Measurements from ENCODE around the gene TACO1. TPM values are rescaled to one million over a fixed set of nuclear protein-coding genes. Genes with fewer than 3 reads are reported as not detected.

Gene TACO1
- total and polyA plus RNA-seq, 10 of the 15 experiments (the other 5 are each of a cell fraction or from before 2014, with no cell fraction given) = 8.5 to 38.6 (median 27.0) TPM

DNA sequence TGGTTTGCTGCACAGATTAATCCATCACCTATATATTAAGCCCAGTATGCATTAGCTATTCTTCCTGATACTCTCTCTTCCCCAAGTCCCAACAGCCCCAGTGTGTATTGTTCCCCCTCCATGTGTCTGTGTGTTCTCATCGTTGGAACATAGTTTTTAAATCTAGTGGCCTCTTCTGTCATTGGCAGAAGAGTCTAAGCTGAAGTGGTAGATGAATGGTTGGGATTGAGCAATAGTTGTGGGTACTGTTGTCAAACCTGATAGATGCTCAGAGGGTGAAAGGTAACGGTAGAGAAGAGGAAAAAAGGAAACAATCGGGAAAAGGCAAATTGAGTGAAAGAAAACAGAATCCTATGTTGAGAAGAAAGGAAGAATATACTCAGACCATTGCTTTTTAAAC lies 51.4 kb downstream of the TACO1 start:
- no peak overlapping the region for H2AFZ ChIP-seq (ENCODE audit: control insufficient read depth, low read depth, low read length)
- in situ Hi-C loops (cut with MboI) = no loop called here
- H3K9ac ChIP-seq (ENCODE audit: control insufficient read depth, insufficient read depth, low read length) = no peak overlapping the region
- H4K20me1 ChIP-seq (ENCODE audit: control insufficient read depth, insufficient read depth) = no peaks in the 10 kb centered on the region
- ChIA-PET RAD21 (ENCODE audit: unreplicated experiment) (no interaction called here), CTCF (interaction anchor here (1.6 kb wide), 2 partner anchors 9 to 19 kb away, joined by 4 to 6 read pairs; no protein-coding TSS in a partner anchor), POLR2A (no interaction called here), SMC1A (ENCODE audit: uncharacterized antibody, unreplicated experiment) (no interaction called here)
- H3K36me3 ChIP-seq (ENCODE audit: control insufficient read depth in 2 of 2, insufficient read depth in 2 of 2, low read length in 1 of 2) = peaks cover 2 to 8% of the 10 kb centered on the region in 2 experiments; a peak in 3 of 4 replicates
- no TSS peak for BruUV-seq (replicated peaks)
- no peaks in the 10 kb centered on the region for H3K9me3 ChIP-seq (replicated peaks; ENCODE audit: control insufficient read depth, insufficient read depth, low read length)
- DNase-seq (ENCODE audit: low read depth, low spot score) (no peak), ATAC-seq (no peak), FAIRE-seq (no peak)
- no peak overlapping the region for H3K4me2 ChIP-seq (ENCODE audit: control insufficient read depth, insufficient read depth)
- TF ChIP-seq NBN (IDR thresholded peaks at IDR 0.05) (no peak), TCF7 (IDR thresholded peaks at IDR 0.05; ENCODE audit: borderline replicate concordance) (no peak)
- WGBS (ENCODE audit: insufficient coverage, insufficient replicate concordance, low lambda C conversion rate, missing lambda C conversion rate) = 54% methylated on average over 3 of the region's 3 CpGs
- H3K4me3 ChIP-seq = no peak overlapping the region
- no peaks in the 10 kb centered on the region for H3K27me3 ChIP-seq (replicated peaks in 1 of 2; ENCODE audit: control insufficient read depth in 2 of 2, insufficient read depth in 2 of 2, low read length in 1 of 2)
- no peaks in the 10 kb centered on the region for H3K79me2 ChIP-seq (ENCODE audit: control insufficient read depth, insufficient read depth, low read length)
- H3K4me1 ChIP-seq (ENCODE audit: control insufficient read depth, insufficient read depth, low read length) = peaks cover 4% of the 10 kb centered on the region
- H3K27ac ChIP-seq (ENCODE audit: control insufficient read depth, insufficient read depth) = no peak overlapping the region
- intact Hi-C loops (cut with micrococcal nuclease; ENCODE audit: unreplicated experiment) = no loop called here

DNA sequence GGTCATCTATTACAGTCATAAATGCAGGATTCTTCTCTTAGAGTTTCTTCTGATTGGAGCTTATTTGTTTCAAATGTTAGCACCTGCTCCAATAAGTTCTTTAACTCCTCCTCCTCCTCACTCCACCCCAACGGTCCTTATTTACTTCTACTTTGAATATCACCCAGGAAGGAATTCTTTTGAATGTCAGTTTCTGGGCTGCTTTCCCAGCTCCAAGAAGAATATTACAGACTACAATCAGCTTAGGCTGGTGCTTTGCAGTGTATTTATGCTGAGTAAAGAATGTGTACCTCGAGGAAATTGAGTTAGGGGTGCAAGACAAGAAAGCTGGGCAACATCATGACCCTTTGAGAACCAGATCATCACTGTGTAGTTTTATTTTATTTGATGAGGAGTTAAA lies 52.4 kb downstream of the TACO1 start:
- CTCF ChIA-PET = interaction anchor here (1.2 to 1.6 kb wide), 2 partner anchors 10 to 41 kb away, joined by 4 read pairs; no protein-coding TSS in a partner anchor
- TF ChIP-seq NFXL1 (IDR thresholded peaks at IDR 0.05; ENCODE audit: borderline replicate concordance) (no peak), RAD21 (IDR thresholded peaks at IDR 0.05; ENCODE audit: insufficient read depth, low read depth, low read length) (no peak), CTCF (IDR thresholded peaks at IDR 0.05 in 2 of 3, conservative IDR thresholded peaks at IDR 0.05 in 1 of 3; ENCODE audit: control insufficient read depth in 2 of 3, extremely low read depth in 1 of 3, insufficient read depth in 1 of 3, low read depth in 3 of 3, low read length in 3 of 3) (no peak), HDGF (IDR thresholded peaks at IDR 0.05) (no peak), PML (IDR thresholded peaks at IDR 0.05; ENCODE audit: low read length) (no peak), ATF7 (IDR thresholded peaks at IDR 0.05; ENCODE audit: low read depth) (no peak), HSF1 (IDR thresholded peaks at IDR 0.05; ENCODE audit: low read depth, low read length) (no peak), ASH2L (IDR thresholded peaks at IDR 0.05; ENCODE audit: borderline replicate concordance, low read depth) (no peak), SUPT20H (IDR thresholded peaks at IDR 0.05; ENCODE audit: borderline replicate concordance, control insufficient read depth, low read depth, low read length) (no peak), SPI1 (IDR thresholded peaks at IDR 0.05; ENCODE audit: borderline replicate concordance, insufficient read depth, low read depth, low read length) (no peak), NR2C1 (IDR thresholded peaks at IDR 0.05) (no peak)
- TF ChIP-seq, protein P1, sequence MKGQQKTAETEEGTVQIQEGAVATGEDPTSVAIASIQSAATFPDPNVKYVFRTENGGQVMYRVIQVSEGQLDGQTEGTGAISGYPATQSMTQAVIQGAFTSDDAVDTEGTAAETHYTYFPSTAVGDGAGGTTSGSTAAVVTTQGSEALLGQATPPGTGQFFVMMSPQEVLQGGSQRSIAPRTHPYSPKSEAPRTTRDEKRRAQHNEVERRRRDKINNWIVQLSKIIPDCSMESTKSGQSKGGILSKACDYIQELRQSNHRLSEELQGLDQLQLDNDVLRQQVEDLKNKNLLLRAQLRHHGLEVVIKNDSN (IDR thresholded peaks at IDR 0.05; ENCODE audit: borderline replicate concordance, extremely low read length, insufficient read depth, low read depth, low read length) = no peak

More for the DNA sequence above, 52.4 kb downstream of the TACO1 start:
- Histone ChIP-seq H3K4me2 (ENCODE audit: control insufficient read depth, insufficient read depth) (no peak overlapping the region), H2AFZ (ENCODE audit: control insufficient read depth, low read depth, low read length) (no peak overlapping the region), H3K9me3 (replicated peaks; ENCODE audit: control insufficient read depth, insufficient read depth, low read length) (no peaks in the 10 kb centered on the region), H3K27ac (ENCODE audit: control insufficient read depth, insufficient read depth) (no peak overlapping the region), H3K4me3 (no peak overlapping the region), H3K36me3 (ENCODE audit: control insufficient read depth in 2 of 2, insufficient read depth in 2 of 2, low read length in 1 of 2) (peaks cover 0 to 7% of the 10 kb centered on the region in 2 experiments; a peak in 3 of 4 replicates), H3K27me3 (replicated peaks in 1 of 2; ENCODE audit: control insufficient read depth in 2 of 2, insufficient read depth in 2 of 2, low read length in 1 of 2) (no peaks in the 10 kb centered on the region), H3K79me2 (ENCODE audit: control insufficient read depth, insufficient read depth, low read length) (no peaks in the 10 kb centered on the region), H3K9ac (ENCODE audit: control insufficient read depth, insufficient read depth, low read length) (no peak overlapping the region), H4K20me1 (ENCODE audit: control insufficient read depth, insufficient read depth) (no peaks in the 10 kb centered on the region), H3K4me1 (ENCODE audit: control insufficient read depth, insufficient read depth, low read length) (no peaks in the 10 kb centered on the region; the same call in 1 of the 2 replicates)
- in situ Hi-C loops (cut with MboI) (no loop called here), intact Hi-C loops (cut with micrococcal nuclease; ENCODE audit: unreplicated experiment) (no loop called here)
- no peak for FAIRE-seq
- DNase-seq (ENCODE audit: low read depth, low spot score) = no peak
- SMC1A ChIA-PET (ENCODE audit: uncharacterized antibody, unreplicated experiment) = no interaction called here
- no peak for ATAC-seq
- BruUV-seq (replicated peaks) = TSS peak; percentile 26
- RAD21 ChIA-PET (ENCODE audit: unreplicated experiment) = no interaction called here
- POLR2A ChIA-PET = no interaction called here
- WGBS (ENCODE audit: insufficient coverage, insufficient replicate concordance, low lambda C conversion rate, missing lambda C conversion rate) = 26% methylated on average over 2 of the region's 2 CpGs
